Activated CD4-positive, alpha-beta T cell treated with anti-CD3 and anti-CD28 coated beads, Interleukin-10, Interleukin-2, amounts not matched to agents 100 ng/mL and 50 ng/mL, durations not matched to agents 16 hours and 8 hours (primary cell): ENCODE data around the gene FAM3C.
"Not testable (repeated sequence)": the region's sequence is repeated elsewhere in the genome, so short reads cannot be mapped to it uniquely, and the experiment has no call there.

ENCODE experiments used
- DNase-seq: peaks from one replicate; pipeline ENCODE4 v3.0.0-alpha.2; 2020

Gene FAM3C

GRCh38 chr7:121329191-121330052, 66.7 kb downstream of the FAM3C start:
- DNase-seq: peak; percentile 52

GRCh38 chr7:121328508-121329190, 67.5 kb downstream of the FAM3C start, which contains the start of gene WNT16:
TSS of gene WNT16 (plus strand) at chr7:121329000. CDS start at chr7:121329293, 293 bp downstream.
- no peak for DNase-seq

GRCh38 chr7:121327671-121328070, 68.4 kb downstream of the FAM3C start:
- DNase-seq: no peak

- DNase-seq: no peak
Observed at GRCh38 chr7:121323515-121324302, 72.4 kb downstream of the FAM3C start.

GRCh38 chr7:121322460-121322859, 73.6 kb downstream of the FAM3C start:
- no peak for DNase-seq

- not testable (repeated sequence) for DNase-seq
Observed at GRCh38 chr7:121315170-121315569, 80.9 kb downstream of the FAM3C start.

- no peak for DNase-seq
Observed at GRCh38 chr7:121313793-121314676, 82.1 kb downstream of the FAM3C start.

- DNase-seq: no peak
Observed at GRCh38 chr7:121313220-121313792, 82.8 kb downstream of the FAM3C start.

GRCh38 chr7:121307021-121307574, 89.0 kb downstream of the FAM3C start:
- no peak for DNase-seq

GRCh38 chr7:121306565-121306964, 89.5 kb downstream of the FAM3C start:
- no peak for DNase-seq

GRCh38 chr7:121305109-121305508, 91.0 kb downstream of the FAM3C start:
- no peak for DNase-seq

GRCh38 chr7:121304102-121304658, 91.9 kb downstream of the FAM3C start:
- DNase-seq: no peak

- DNase-seq: no peak
Observed at GRCh38 chr7:121303422-121304101, 92.5 kb downstream of the FAM3C start.

- peak; percentile 3 for DNase-seq
Observed at GRCh38 chr7:121302214-121302745, 93.8 kb downstream of the FAM3C start.

GRCh38 chr7:121301446-121302213, 94.5 kb downstream of the FAM3C start:
- no peak for DNase-seq

- no peak for DNase-seq
Observed at GRCh38 chr7:121300685-121301420, 95.3 kb downstream of the FAM3C start.
